ENCODE measurements around the gene MS4A4E. TPM values are rescaled to one million over a fixed set of nuclear protein-coding genes. Genes with fewer than 3 reads are reported as not detected.
A peak's percentile ranks its signal among the peaks of the same experiment; 100 is the strongest.
"Not testable (repeated sequence)": the region's sequence is repeated elsewhere in the genome, so short reads cannot be mapped to it uniquely, and the experiment has no call there.

The MS4A4E gene
- total RNA-seq, result under 1 TPM; 0.59 to 0.71 TPM

DNA sequence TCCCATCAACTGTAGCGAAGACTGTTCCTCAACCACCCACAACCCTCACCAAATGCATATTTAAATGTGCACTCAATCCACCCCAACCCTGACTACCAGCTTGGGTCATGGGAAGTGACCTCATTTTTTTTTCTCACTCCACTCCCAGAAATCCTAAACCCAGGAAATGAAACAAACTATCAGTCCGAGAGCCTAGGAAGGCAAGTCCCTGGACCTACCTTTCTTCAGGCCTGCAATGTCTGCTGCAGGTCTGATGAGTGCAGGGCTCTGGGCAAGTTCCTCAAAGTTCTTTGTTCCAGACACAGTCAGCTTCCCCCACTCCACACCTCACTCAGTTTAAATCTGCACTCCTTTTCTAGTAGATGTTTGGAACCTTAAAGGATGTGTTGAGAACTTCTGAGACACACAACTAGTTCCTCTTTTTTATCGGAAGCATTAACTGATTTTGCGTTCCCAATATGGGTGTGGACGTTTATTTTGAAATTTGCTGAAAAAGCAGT is at the start of gene MS4A4E:
Gene MS4A4E (minus strand): TSS at position 398 of the 500 bp plus-strand sequence. CDS start 13,082 bp downstream, outside the sequence.
- H3K36me3 ChIP-seq, result no peaks in the 10 kb centered on the region
- TF ChIP-seq, protein P1, sequence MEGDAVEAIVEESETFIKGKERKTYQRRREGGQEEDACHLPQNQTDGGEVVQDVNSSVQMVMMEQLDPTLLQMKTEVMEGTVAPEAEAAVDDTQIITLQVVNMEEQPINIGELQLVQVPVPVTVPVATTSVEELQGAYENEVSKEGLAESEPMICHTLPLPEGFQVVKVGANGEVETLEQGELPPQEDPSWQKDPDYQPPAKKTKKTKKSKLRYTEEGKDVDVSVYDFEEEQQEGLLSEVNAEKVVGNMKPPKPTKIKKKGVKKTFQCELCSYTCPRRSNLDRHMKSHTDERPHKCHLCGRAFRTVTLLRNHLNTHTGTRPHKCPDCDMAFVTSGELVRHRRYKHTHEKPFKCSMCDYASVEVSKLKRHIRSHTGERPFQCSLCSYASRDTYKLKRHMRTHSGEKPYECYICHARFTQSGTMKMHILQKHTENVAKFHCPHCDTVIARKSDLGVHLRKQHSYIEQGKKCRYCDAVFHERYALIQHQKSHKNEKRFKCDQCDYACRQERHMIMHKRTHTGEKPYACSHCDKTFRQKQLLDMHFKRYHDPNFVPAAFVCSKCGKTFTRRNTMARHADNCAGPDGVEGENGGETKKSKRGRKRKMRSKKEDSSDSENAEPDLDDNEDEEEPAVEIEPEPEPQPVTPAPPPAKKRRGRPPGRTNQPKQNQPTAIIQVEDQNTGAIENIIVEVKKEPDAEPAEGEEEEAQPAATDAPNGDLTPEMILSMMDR (IDR thresholded peaks at IDR 0.05), result no peak
- H3K4me1 ChIP-seq, result no peaks in the 10 kb centered on the region
- DNase-seq (ENCODE audit: low spot score), result no peak
- no peaks in the 10 kb centered on the region for H3K27me3 ChIP-seq
- no peak within 1 kb of the TSS for H3K4me3 ChIP-seq
- no peaks in the 10 kb centered on the region for H3K9me3 ChIP-seq
- H3K27ac ChIP-seq, result no peak within 1 kb of the TSS

DNA sequence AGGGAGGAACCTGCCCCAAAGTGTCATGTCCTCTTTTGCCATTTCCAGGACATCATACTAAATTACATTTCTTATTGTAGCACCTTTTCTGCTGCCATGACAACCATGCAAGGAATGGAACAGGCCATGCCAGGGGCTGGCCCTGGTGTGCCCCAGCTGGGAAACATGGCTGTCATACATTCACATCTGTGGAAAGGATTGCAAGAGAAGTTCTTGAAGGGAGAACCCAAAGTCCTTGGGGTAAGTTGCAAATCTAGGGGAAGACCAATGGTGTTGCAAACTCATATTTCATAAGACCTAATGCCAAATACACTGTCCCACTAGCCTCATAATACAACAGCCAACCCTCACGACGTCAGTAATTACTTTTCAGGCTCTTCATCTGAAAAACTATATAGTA is 49.2 kb upstream of the MS4A4E start:
- TF ChIP-seq, protein P1 (IDR thresholded peaks at IDR 0.05), result no peak
- H3K9me3 ChIP-seq, result no peaks in the 10 kb centered on the region
- H3K4me3 ChIP-seq, result no peak overlapping the region
- no peak overlapping the region for H3K27ac ChIP-seq
- H3K36me3 ChIP-seq, result no peaks in the 10 kb centered on the region
- H3K27me3 ChIP-seq, result no peaks in the 10 kb centered on the region
- no peaks in the 10 kb centered on the region for H3K4me1 ChIP-seq
- DNase-seq (ENCODE audit: low spot score), result no peak

DNA sequence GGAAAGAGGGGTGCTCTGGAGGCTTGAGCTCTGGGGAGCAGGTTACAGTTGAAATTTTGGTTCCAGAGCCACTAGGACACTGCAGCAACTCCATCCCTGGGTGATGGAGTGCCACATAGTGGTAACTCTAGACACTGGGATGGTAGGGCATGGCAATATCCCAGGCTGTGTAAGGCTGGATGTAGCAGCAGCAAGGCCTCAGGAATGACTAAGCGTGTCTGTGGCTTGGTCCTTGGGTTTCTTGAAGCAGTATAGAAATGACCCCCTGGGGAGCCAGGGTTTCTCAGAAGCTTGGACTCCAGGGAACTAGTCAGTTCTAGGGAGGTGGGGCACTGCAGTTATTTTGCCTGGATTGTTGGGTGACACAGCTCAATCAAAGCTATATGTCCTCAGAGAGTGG is 45.6 kb upstream of the MS4A4E start:
- no peak for DNase-seq (ENCODE audit: low spot score)
- H3K27me3 ChIP-seq, result no peaks in the 10 kb centered on the region
- TF ChIP-seq, protein P1 (IDR thresholded peaks at IDR 0.05), result no peak
- H3K36me3 ChIP-seq, result no peaks in the 10 kb centered on the region
- no peaks in the 10 kb centered on the region for H3K9me3 ChIP-seq
- no peaks in the 10 kb centered on the region for H3K4me1 ChIP-seq
- no peak overlapping the region for H3K4me3 ChIP-seq
- H3K27ac ChIP-seq, result no peak overlapping the region

DNA sequence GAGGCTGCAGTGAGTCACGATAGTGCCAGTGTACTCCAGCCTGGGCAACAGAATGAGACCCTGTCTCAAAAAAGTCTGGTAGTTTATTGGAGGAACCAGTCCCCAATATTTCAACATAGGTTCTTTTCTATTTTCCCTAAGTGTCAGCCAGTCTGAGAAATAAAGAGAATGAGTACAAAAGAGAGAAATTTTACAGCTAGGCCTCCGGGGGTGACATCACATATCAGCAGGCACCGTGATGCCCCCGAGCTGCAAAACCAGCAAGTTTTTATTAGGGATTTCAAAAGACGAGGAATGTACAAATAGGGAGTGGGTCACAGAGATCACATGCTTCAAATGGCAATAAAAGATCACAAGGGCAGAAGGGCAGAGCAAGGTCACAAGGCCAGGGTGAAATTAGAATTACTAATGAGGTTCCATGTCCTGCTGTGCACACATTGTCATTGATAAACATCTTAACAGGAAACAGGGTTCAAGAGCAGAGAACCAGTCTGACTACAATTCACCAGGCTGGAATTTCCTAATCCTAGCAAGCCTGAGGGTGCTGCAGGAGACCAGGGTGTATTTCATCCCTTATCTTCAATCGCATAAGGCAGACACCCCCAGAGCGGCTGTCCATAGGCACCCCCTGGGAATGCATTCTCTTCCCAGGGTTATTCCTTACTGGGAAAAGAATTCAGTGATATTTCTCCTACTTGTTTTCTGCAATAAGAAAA is 42.6 kb upstream of the MS4A4E start:
- H3K4me1 ChIP-seq; DNase-seq (ENCODE audit: low spot score); H3K4me3 ChIP-seq; H3K27ac ChIP-seq; H3K9me3 ChIP-seq; H3K36me3 ChIP-seq; H3K27me3 ChIP-seq: not testable (repeated sequence)

DNA sequence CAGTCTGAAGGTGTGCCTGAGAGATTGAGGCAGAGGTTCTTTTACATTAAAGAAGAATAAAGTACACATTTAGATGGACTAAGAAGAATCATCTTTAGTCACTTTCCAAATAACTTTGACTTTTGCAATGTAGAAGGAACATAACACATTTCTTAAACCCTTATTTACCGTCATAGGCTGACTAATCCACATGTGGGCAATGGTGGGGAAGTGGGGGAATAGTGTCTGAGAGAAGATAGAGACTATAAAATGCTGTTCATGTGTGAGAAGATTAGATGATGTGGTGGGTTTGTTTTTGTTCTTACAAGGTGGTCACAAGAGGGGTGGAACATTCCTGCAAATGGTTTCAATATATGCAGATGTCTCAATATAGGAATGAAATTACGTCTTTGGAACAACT is 39.3 kb upstream of the MS4A4E start:
- Histone ChIP-seq H3K36me3 (no peaks in the 10 kb centered on the region), H3K27me3 (no peaks in the 10 kb centered on the region), H3K4me1 (no peaks in the 10 kb centered on the region), H3K4me3 (no peak overlapping the region), H3K9me3 (no peaks in the 10 kb centered on the region), H3K27ac (peak overlapping the region in 1 of 2 donors; percentile 29)
- DNase-seq (ENCODE audit: low spot score), result no peak
- TF ChIP-seq, protein P1 (IDR thresholded peaks at IDR 0.05), result no peak

- H3K9me3 ChIP-seq, result no peaks in the 10 kb centered on the region
- H3K36me3 ChIP-seq, result no peaks in the 10 kb centered on the region
- H3K27ac ChIP-seq, result no peak overlapping the region
- H3K4me1 ChIP-seq, result no peaks in the 10 kb centered on the region
- peak overlapping the region in 1 of 2 donors; percentile 17 for H3K4me3 ChIP-seq
- TF ChIP-seq, protein P1 (IDR thresholded peaks at IDR 0.05), result no peak
- no peak for DNase-seq (ENCODE audit: low spot score)
- H3K27me3 ChIP-seq, result no peaks in the 10 kb centered on the region
Observed at GRCh38 chr11:60281485-60281884, 38.5 kb upstream of the MS4A4E start.

All from right atrium auricular region (tissue), 2 donors.